HEK293 (cell line): ENCODE measurements around the gene SERPINH1.

Experiments
- CTCF ChIA-PET: fragments of 350-600 bp; formaldehyde crosslinking; extraction: SDS; loops from one replicate; lab custom pipeline; 2021; ENCODE audit warnings: antibody characterized with exemption; lab: Yijun Ruan, JAX
- POLR2A ChIA-PET: fragments of 300-600 bp; formaldehyde crosslinking; extraction: SDS; loops from one replicate; lab custom pipeline; 2020; ENCODE audit warnings: antibody characterized with exemption, inconsistent platforms; lab: Yijun Ruan, JAX
- H3K27ac ChIP-seq: fragments of 200-500 bp; sonication (Bioruptor generic); 2 replicates; pipeline ENCODE4 v1.5.1; 2014; ENCODE audit warnings: low read depth, low read length, control low read depth, inconsistent platforms; ENCODE audit errors: extremely low read depth
- H3K36me3 ChIP-seq, 2 experiments: fragments of 200-500 bp in 1 of 2; sonication (Bioruptor generic) in 1 of 2; 1 replicate in 1 of 2; 2 replicates in 1 of 2; pipeline ENCODE4 v1.5.1; 2014 to 2017; ENCODE audit warnings: inconsistent platforms in 2 of 2, low read length in 2 of 2; ENCODE audit not compliant: control insufficient read depth in 2 of 2, insufficient read depth in 1 of 2
- H3K4me1 ChIP-seq: fragments of 200-500 bp; sonication (Bioruptor generic); 2 replicates; pipeline ENCODE4 v1.5.1; 2014; ENCODE audit warnings: mild to moderate bottlenecking, low read length, inconsistent platforms; ENCODE audit not compliant: control insufficient read depth, insufficient read depth
- H3K4me3 ChIP-seq: 2 replicates; pipeline ENCODE4 v1.5.1; 2011; ENCODE audit warnings: low read depth, mild to moderate bottlenecking, control low read depth, low read length, moderate library complexity
- H3K9me3 ChIP-seq: fragments of 200-500 bp; sonication (Bioruptor generic); 2 replicates; pipeline ENCODE4 v1.5.1; 2014; ENCODE audit warnings: low read depth, low read length, inconsistent platforms; ENCODE audit not compliant: control insufficient read depth, insufficient read depth
- ELK4 ChIP-seq: IDR thresholded peaks from 2 replicates; pipeline ENCODE4 v1.6.1; 2011; ENCODE audit warnings: mild to moderate bottlenecking, low read depth, low read length, borderline replicate concordance
- KLF1 ChIP-seq: fragments of 450-650 bp; formaldehyde crosslinking; IDR thresholded peaks from 2 replicates; pipeline ENCODE4 v1.5.1; 2016; ENCODE audit warnings: missing biosample characterization, missing genetic modification characterization
- SP3 ChIP-seq: fragments of 450-650 bp; formaldehyde crosslinking; IDR thresholded peaks from 2 replicates; pipeline ENCODE4 v1.5.1; 2016; ENCODE audit warnings: missing biosample characterization, missing genetic modification characterization
- YY1 ChIP-seq: fragments of 450-650 bp; formaldehyde crosslinking; IDR thresholded peaks from 2 replicates; pipeline ENCODE4 v1.5.1; 2018; ENCODE audit warnings: missing biosample characterization, missing genetic modification characterization
- YY2 ChIP-seq: fragments of 450-650 bp; formaldehyde crosslinking; IDR thresholded peaks from 2 replicates; pipeline ENCODE4 v1.5.1; 2016; ENCODE audit warnings: missing biosample characterization, missing genetic modification characterization
- ZBTB7A ChIP-seq: fragments of 450-650 bp; formaldehyde crosslinking; IDR thresholded peaks from 2 replicates; pipeline ENCODE4 v1.5.1; 2016; ENCODE audit warnings: low read depth, missing biosample characterization, missing genetic modification characterization
- ZNF132 ChIP-seq: fragments of 450-650 bp; formaldehyde crosslinking; IDR thresholded peaks from 2 replicates; pipeline ENCODE4 v1.5.1; 2017; ENCODE audit warnings: missing biosample characterization, missing genetic modification characterization, borderline replicate concordance
- ZNF138 ChIP-seq: fragments of 450-650 bp; formaldehyde crosslinking; IDR thresholded peaks from 2 replicates; pipeline ENCODE4 v1.5.1; 2016; ENCODE audit warnings: missing biosample characterization, missing genetic modification characterization, borderline replicate concordance
- ZNF175 ChIP-seq: fragments of 450-650 bp; formaldehyde crosslinking; IDR thresholded peaks from 2 replicates; pipeline ENCODE4 v1.5.1; 2016; ENCODE audit warnings: missing biosample characterization, missing genetic modification characterization
- ZNF2 ChIP-seq: fragments of 450-650 bp; formaldehyde crosslinking; IDR thresholded peaks from 2 replicates; pipeline ENCODE4 v1.5.1; 2016; ENCODE audit warnings: missing biosample characterization, missing genetic modification characterization
- ZNF274 ChIP-seq, 2 experiments: fragments of 200-500 bp in 1 of 2; fragments of 450-650 bp in 1 of 2; sonication (Bioruptor generic) in 1 of 2; formaldehyde crosslinking in 1 of 2; IDR thresholded peaks; 2 replicates each; pipeline versions ENCODE4 v1.5.1 to v1.6.1; 2014 to 2016; ENCODE audit warnings: borderline replicate concordance in 1 of 2, inconsistent platforms in 1 of 2, low read length in 1 of 2, missing biosample characterization in 1 of 2, missing genetic modification characterization in 1 of 2
- ZNF558 ChIP-seq: fragments of 450-650 bp; formaldehyde crosslinking; IDR thresholded peaks from 2 replicates; pipeline ENCODE4 v1.5.1; 2016; ENCODE audit warnings: missing biosample characterization, missing genetic modification characterization
- ZNF600 ChIP-seq: fragments of 450-650 bp; formaldehyde crosslinking; IDR thresholded peaks from 2 replicates; pipeline ENCODE4 v1.5.1; 2016; ENCODE audit warnings: missing biosample characterization, missing genetic modification characterization
- ZNF626 ChIP-seq: fragments of 450-650 bp; sonication (Bioruptor Pico); formaldehyde crosslinking; IDR thresholded peaks from 2 replicates; pipeline ENCODE4 v1.5.1; 2018; ENCODE audit warnings: missing biosample characterization, missing genetic modification characterization, inconsistent platforms
- ZNF670 ChIP-seq: fragments of 450-650 bp; formaldehyde crosslinking; IDR thresholded peaks from 2 replicates; pipeline ENCODE4 v1.5.1; 2016; ENCODE audit warnings: missing biosample characterization, missing genetic modification characterization, low read depth
- ZNF692 ChIP-seq: fragments of 450-650 bp; formaldehyde crosslinking; IDR thresholded peaks from 2 replicates; pipeline ENCODE4 v1.5.1; 2016; ENCODE audit warnings: missing biosample characterization, missing genetic modification characterization
- ZNF701 ChIP-seq: fragments of 450-650 bp; formaldehyde crosslinking; IDR thresholded peaks from 2 replicates; pipeline ENCODE4 v1.5.1; 2016; ENCODE audit warnings: missing biosample characterization, missing genetic modification characterization
- TF ChIP-seq, protein P1 (sequence below): fragments of 450-650 bp; formaldehyde crosslinking; IDR thresholded peaks from 2 replicates; pipeline ENCODE4 v1.5.1; 2016; ENCODE audit warnings: missing biosample characterization, missing genetic modification characterization, borderline replicate concordance
- TF ChIP-seq, protein P2 (sequence below): fragments of 450-650 bp; formaldehyde crosslinking; IDR thresholded peaks from 2 replicates; pipeline ENCODE4 v1.5.1; 2017; ENCODE audit warnings: missing biosample characterization, missing genetic modification characterization
- TF ChIP-seq, protein P3 (sequence below): fragments of 450-650 bp; formaldehyde crosslinking; IDR thresholded peaks from 2 replicates; pipeline ENCODE4 v1.5.1; 2016; ENCODE audit warnings: missing biosample characterization, missing genetic modification characterization

SERPINH1 gene

DNA sequence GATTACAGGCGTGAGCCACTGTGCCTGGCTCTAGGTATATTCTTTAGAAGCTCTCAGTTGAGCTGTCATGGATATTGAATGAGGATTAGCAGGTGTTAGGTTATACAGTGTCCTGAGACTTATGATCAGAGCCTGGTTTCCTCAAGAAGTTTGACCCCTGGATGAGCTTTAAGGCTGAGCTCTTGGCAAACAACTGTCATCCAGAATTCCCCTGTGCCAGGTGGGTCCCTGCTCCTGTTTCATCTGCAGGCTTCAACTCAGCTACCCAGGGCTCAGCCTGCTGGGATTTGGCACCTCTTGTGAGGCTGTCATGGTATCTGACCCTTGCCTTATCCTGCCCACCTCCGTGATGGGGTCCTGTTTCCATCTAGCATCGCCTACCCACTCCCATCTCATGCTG lies 24.3 kb downstream of the SERPINH1 start:
- Histone ChIP-seq H3K4me3 (no peak overlapping the region), H3K4me1 (no peaks in the 10 kb centered on the region), H3K27ac (no peak overlapping the region), H3K9me3 (no peaks in the 10 kb centered on the region), H3K36me3 (no peaks in the 10 kb centered on the region)
- TF ChIP-seq, protein P1, sequence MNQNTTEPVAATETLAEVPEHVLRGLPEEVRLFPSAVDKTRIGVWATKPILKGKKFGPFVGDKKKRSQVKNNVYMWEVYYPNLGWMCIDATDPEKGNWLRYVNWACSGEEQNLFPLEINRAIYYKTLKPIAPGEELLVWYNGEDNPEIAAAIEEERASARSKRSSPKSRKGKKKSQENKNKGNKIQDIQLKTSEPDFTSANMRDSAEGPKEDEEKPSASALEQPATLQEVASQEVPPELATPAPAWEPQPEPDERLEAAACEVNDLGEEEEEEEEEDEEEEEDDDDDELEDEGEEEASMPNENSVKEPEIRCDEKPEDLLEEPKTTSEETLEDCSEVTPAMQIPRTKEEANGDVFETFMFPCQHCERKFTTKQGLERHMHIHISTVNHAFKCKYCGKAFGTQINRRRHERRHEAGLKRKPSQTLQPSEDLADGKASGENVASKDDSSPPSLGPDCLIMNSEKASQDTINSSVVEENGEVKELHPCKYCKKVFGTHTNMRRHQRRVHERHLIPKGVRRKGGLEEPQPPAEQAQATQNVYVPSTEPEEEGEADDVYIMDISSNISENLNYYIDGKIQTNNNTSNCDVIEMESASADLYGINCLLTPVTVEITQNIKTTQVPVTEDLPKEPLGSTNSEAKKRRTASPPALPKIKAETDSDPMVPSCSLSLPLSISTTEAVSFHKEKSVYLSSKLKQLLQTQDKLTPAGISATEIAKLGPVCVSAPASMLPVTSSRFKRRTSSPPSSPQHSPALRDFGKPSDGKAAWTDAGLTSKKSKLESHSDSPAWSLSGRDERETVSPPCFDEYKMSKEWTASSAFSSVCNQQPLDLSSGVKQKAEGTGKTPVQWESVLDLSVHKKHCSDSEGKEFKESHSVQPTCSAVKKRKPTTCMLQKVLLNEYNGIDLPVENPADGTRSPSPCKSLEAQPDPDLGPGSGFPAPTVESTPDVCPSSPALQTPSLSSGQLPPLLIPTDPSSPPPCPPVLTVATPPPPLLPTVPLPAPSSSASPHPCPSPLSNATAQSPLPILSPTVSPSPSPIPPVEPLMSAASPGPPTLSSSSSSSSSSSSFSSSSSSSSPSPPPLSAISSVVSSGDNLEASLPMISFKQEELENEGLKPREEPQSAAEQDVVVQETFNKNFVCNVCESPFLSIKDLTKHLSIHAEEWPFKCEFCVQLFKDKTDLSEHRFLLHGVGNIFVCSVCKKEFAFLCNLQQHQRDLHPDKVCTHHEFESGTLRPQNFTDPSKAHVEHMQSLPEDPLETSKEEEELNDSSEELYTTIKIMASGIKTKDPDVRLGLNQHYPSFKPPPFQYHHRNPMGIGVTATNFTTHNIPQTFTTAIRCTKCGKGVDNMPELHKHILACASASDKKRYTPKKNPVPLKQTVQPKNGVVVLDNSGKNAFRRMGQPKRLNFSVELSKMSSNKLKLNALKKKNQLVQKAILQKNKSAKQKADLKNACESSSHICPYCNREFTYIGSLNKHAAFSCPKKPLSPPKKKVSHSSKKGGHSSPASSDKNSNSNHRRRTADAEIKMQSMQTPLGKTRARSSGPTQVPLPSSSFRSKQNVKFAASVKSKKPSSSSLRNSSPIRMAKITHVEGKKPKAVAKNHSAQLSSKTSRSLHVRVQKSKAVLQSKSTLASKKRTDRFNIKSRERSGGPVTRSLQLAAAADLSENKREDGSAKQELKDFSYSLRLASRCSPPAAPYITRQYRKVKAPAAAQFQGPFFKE (tag by site-specific recombination) = no peak
- TF ChIP-seq ZNF2 (tag by site-specific recombination) (no peak), ZNF701 (no peak), ZNF692 (tag by site-specific recombination) (no peak), SP3 (tag by site-specific recombination) (no peak), ZNF558 (no peak), ZNF626 (tag by site-specific recombination) (no peak), ELK4 (no peak), KLF1 (tag by site-specific recombination) (no peak), ZNF132 (no peak), ZNF175 (tag by site-specific recombination) (no peak), ZNF670 (tag by site-specific recombination) (no peak), ZBTB7A (tag by site-specific recombination) (no peak), ZNF138 (no peak), ZNF600 (no peak), YY1 (tag by site-specific recombination) (no peak), YY2 (no peak), ZNF274 (IDR thresholded peaks at IDR 0.05; ENCODE audit: low read length) (no peak), ZNF274 (tag by site-specific recombination; IDR thresholded peaks at IDR 0.05; ENCODE audit: borderline replicate concordance) (no peak)
- TF ChIP-seq, protein P2, sequence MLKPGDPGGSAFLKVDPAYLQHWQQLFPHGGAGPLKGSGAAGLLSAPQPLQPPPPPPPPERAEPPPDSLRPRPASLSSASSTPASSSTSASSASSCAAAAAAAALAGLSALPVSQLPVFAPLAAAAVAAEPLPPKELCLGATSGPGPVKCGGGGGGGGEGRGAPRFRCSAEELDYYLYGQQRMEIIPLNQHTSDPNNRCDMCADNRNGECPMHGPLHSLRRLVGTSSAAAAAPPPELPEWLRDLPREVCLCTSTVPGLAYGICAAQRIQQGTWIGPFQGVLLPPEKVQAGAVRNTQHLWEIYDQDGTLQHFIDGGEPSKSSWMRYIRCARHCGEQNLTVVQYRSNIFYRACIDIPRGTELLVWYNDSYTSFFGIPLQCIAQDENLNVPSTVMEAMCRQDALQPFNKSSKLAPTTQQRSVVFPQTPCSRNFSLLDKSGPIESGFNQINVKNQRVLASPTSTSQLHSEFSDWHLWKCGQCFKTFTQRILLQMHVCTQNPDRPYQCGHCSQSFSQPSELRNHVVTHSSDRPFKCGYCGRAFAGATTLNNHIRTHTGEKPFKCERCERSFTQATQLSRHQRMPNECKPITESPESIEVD (tag by site-specific recombination) = no peak
- TF ChIP-seq, protein P3, sequence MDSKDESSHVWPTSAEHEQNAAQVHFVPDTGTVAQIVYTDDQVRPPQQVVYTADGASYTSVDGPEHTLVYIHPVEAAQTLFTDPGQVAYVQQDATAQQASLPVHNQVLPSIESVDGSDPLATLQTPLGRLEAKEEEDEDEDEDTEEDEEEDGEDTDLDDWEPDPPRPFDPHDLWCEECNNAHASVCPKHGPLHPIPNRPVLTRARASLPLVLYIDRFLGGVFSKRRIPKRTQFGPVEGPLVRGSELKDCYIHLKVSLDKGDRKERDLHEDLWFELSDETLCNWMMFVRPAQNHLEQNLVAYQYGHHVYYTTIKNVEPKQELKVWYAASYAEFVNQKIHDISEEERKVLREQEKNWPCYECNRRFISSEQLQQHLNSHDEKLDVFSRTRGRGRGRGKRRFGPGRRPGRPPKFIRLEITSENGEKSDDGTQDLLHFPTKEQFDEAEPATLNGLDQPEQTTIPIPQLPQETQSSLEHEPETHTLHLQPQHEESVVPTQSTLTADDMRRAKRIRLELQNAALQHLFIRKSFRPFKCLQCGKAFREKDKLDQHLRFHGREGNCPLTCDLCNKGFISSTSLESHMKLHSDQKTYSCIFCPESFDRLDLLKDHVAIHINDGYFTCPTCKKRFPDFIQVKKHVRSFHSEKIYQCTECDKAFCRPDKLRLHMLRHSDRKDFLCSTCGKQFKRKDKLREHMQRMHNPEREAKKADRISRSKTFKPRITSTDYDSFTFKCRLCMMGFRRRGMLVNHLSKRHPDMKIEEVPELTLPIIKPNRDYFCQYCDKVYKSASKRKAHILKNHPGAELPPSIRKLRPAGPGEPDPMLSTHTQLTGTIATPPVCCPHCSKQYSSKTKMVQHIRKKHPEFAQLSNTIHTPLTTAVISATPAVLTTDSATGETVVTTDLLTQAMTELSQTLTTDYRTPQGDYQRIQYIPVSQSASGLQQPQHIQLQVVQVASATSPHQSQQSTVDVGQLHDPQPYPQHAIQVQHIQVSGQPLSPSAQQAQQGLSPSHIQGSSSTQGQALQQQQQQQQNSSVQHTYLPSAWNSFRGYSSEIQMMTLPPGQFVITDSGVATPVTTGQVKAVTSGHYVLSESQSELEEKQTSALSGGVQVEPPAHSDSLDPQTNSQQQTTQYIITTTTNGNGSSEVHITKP (tag by site-specific recombination) = no peak
- ChIA-PET CTCF (interaction anchor here (0.6 to 1.6 kb wide), 3 partner anchors 9 to 767 kb away, joined by 3 to 7 read pairs (median 7); no protein-coding TSS in a partner anchor), POLR2A (no interaction called here)
